OCI-LY1 (cell line): ENCODE measurements around the gene DCDC2.

Source experiments
- CTCF ChIP-seq: fragments of 200-600 bp; sonication (generic), shearing (Covaris generic); IDR thresholded peaks from 2 replicates; pipeline ENCODE4 v1.5.1; 2017; ENCODE audit warnings: mild to moderate bottlenecking, antibody characterized with exemption, low read length, moderate library complexity, mixed read lengths
- EZH2 ChIP-seq: fragments of 200-600 bp; sonication (generic), shearing (Covaris generic); IDR thresholded peaks from 2 replicates; pipeline ENCODE4 v1.8.0; 2017; ENCODE audit warnings: borderline replicate concordance, mixed run types, mild to moderate bottlenecking, antibody characterized with exemption, low read length, moderate library complexity, mixed read lengths

DNA sequence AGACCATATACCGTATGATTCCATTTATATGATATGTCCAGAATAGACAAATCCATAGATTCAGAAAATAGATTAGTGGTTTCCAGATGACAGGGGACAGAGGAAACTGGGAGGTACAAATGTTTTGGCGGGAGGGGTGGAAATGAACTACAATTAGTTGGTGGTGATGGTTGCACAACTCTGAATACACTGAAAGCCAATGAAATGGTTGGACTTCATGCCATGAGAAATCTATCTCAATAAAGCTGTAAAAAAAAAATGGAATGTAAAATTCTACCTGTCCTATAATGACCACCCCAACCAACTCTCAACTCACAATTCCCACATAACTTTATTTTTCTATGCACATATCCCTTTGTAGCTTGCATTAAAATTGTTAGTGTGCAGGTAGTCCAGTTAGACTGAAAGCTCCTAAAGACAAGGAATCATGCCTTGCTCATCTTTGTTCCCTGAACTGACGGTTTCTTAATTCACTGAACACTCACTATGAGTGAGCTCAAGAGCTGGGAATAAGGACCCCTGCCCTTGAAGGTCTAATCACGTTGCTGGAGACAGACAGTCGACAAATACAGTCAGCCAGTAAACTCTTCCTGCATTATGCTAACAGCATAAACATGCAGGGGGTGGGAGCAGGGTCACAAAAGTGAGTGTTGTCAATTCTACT, 1.4 kb downstream of the DCDC2 start:
- TF ChIP-seq EZH2 (no peak), CTCF (no peak)
